Tibial artery (tissue), 4 donors: ENCODE measurements around the gene MYL3.

Experiments used
- DNase-seq, 2 donors: peaks; one replicate each; pipeline ENCODE4 v3.0.0-alpha.2; 2019
- H3K27ac ChIP-seq, 2 donors: fragments of 200-600 bp; sonication (generic) in 1 of 2; 1 replicate in 1 of 2; 2 replicates in 1 of 2; pipeline ENCODE4 v1.5.1; 2018 to 2019; ENCODE audit warnings: mild to moderate bottlenecking in 1 of 2
- H3K27me3 ChIP-seq, 2 donors: fragments of 200-600 bp; sonication (generic) in 1 of 2; one replicate each; pipeline versions ENCODE4 v1.5.1 to v1.6.0; 2016 to 2019
- H3K36me3 ChIP-seq, 3 donors: fragments of 200-600 bp; sonication (generic) in 2 of 3; one replicate each; pipeline ENCODE4 v1.5.1; 2016 to 2019; ENCODE audit warnings: mild to moderate bottlenecking in 2 of 3
- H3K4me1 ChIP-seq, 4 donors: fragments of 200-600 bp; sonication (generic) in 2 of 4; 1 replicate in 3 of 4; 2 replicates in 1 of 4; pipeline ENCODE4 v1.5.1; 2016 to 2019
- H3K4me3 ChIP-seq, 2 donors: fragments of 200-600 bp; sonication (generic) in 1 of 2; 1 replicate in 1 of 2; 2 replicates in 1 of 2; pipeline ENCODE4 v1.5.1; 2018 to 2019; ENCODE audit warnings: mild to moderate bottlenecking in 2 of 2
- H3K9me3 ChIP-seq, 3 donors: fragments of 200-600 bp; sonication (generic) in 1 of 3; one replicate each; pipeline ENCODE4 v1.5.1; 2016 to 2019
- intact Hi-C: fragments of 100-400 bp; cut with DNase I; formaldehyde crosslinking; loops from one replicate; pipeline ENCODE4 v1.15.0; 2023; ENCODE audit warnings: low total_unique reads
- TF ChIP-seq, protein P1 (sequence below), 2 experiments: fragments of 200-600 bp in 1 of 2; fragments of 450-650 bp in 1 of 2; IDR thresholded peaks; one replicate each; pipeline ENCODE4 v1.5.1; 2017 to 2019; ENCODE audit warnings: antibody characterized with exemption in 2 of 2, mild to moderate bottlenecking in 1 of 2, moderate library complexity in 1 of 2

The MYL3 gene

DNA sequence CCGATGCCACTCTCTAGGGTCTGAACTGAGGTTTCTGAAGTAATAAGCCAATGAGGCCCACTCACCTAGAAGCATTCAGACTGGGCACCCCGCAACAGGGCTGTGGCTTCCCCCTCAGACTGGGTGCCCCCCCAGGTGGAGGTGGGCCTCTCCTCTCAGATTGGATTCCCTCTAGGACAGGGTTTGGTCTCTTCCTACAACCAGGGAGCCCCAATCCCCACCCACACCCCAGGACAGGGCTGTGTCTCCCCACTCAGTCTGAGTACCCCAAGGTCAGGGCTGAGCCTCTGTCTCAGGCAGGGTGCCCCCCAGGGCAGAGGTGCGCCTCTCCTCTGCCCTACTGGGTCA lies 41.9 kb upstream of the MYL3 start:
- DNase-seq, result peak; percentile 7 to 62
- Histone ChIP-seq H3K4me1 (peaks cover 6 to 42% (median 27%) of the 10 kb centered on the region in 4 donors), H3K4me3 (no peak overlapping the region), H3K27me3 (no peaks in the 10 kb centered on the region), H3K9me3 (no peaks in the 10 kb centered on the region), H3K36me3 (peaks cover 0 to 4% (median 0%) of the 10 kb centered on the region in 3 donors), H3K27ac (peak overlapping the region in 1 of 2 donors; percentile 72)
- intact Hi-C loops, result loop anchor here (5.0 kb wide), 1 partner anchor 38 kb away; no protein-coding TSS in a partner anchor
- TF ChIP-seq, protein P1, sequence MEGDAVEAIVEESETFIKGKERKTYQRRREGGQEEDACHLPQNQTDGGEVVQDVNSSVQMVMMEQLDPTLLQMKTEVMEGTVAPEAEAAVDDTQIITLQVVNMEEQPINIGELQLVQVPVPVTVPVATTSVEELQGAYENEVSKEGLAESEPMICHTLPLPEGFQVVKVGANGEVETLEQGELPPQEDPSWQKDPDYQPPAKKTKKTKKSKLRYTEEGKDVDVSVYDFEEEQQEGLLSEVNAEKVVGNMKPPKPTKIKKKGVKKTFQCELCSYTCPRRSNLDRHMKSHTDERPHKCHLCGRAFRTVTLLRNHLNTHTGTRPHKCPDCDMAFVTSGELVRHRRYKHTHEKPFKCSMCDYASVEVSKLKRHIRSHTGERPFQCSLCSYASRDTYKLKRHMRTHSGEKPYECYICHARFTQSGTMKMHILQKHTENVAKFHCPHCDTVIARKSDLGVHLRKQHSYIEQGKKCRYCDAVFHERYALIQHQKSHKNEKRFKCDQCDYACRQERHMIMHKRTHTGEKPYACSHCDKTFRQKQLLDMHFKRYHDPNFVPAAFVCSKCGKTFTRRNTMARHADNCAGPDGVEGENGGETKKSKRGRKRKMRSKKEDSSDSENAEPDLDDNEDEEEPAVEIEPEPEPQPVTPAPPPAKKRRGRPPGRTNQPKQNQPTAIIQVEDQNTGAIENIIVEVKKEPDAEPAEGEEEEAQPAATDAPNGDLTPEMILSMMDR (IDR thresholded peaks at IDR 0.05), result no peak

DNA sequence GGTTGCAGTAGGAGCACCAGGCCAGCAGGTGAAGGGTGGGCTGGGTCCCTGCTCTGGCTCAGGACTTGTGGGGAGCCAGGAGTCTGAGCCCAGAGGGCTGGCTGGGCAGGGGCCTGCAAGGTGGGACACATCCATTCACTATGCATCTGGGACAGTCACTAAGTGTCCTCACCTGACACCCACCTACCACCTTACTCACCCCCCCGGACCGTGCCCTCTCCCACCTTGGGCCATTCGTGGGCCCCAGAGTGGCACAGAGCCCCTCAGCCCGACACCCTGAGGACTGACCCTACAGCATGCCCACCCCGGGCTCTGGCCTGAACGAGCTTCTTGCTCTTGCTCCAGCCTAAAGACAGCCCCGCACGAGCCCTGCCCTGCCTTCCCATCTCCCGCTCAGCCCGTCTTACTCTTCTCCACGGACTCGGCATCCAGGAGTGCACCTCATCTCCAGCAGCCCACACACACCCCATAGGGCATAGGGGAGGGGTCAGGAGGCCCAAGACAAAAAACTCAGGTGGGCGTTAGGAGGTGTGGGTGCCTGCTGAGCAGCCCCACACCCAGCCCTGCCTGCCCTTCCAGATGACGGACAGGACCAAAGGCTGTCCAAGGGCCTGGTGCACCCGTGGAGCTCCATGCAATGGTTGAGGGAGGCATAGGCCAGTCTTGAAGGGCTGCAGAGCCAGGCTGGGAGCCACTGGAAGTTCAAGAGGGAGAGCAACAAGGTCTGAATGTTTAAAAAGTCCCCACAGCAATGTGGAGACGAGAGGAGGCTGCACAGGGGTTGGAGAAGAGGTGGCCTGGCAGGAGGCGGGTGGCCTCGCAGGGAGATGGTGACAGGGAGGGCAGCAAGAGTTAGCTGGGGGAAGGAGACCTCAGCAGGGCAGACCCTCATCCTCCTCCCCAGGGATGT lies 41.3 kb upstream of the MYL3 start:
- H3K27me3 ChIP-seq, result no peaks in the 10 kb centered on the region
- peak; percentile 17 to 65 for DNase-seq
- no peaks in the 10 kb centered on the region for H3K9me3 ChIP-seq
- intact Hi-C loops, result loop anchor here (5.0 kb wide), 1 partner anchor 37 kb away; no protein-coding TSS in a partner anchor
- no peak overlapping the region for H3K27ac ChIP-seq
- peaks cover 6 to 42% (median 30%) of the 10 kb centered on the region in 4 donors for H3K4me1 ChIP-seq
- peaks cover 0 to 4% (median 0%) of the 10 kb centered on the region in 3 donors for H3K36me3 ChIP-seq
- TF ChIP-seq, protein P1 (IDR thresholded peaks at IDR 0.05), result no peak
- H3K4me3 ChIP-seq, result no peak overlapping the region

DNA sequence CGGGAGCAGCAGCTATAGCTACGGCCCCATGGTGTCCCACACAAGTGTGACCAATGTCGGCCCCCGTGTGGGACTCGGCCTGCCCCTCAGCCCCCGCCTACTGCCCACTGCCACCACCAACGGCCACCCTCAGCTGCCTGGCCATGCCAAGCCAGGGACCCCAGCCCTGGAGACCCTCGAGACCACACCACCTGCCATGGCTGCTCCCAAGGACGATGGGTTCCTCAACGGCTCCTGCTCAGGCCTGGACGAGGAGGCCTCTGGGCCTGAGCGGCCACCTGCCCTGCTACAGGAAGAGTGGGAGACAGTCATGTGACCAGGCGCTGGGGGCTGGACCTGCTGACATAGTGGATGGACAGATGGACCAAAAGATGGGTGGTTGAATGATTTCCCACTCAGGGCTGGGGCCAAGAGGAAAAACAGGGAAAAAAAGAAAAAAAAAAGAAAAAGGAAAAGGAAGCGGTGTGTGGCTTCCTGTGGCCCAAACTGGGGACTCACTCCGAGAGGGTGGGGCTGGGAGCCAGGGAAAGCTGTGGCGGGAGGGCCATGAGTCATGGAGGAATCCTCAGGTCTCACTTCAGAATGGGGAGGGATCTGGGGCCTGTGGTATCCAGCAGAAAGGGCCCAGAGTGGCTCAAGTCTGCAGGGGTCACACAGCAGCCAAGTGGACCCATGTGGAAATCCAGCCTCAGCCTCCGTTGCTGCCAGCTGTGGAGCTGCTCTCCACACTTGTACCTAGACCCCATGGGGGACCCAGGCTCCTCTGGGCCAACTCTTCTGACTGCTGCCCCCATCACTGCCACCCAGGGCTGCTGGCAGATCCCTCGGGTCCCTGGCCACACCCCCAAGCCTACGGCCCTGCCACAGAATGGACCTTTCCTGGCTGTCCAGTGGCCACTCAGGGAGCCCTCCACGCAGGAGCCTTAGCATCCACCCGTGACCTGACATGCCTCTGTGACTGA lies 40.4 kb upstream of the MYL3 start:
- TF ChIP-seq, protein P1 (IDR thresholded peaks at IDR 0.05), result no peak

DNA sequence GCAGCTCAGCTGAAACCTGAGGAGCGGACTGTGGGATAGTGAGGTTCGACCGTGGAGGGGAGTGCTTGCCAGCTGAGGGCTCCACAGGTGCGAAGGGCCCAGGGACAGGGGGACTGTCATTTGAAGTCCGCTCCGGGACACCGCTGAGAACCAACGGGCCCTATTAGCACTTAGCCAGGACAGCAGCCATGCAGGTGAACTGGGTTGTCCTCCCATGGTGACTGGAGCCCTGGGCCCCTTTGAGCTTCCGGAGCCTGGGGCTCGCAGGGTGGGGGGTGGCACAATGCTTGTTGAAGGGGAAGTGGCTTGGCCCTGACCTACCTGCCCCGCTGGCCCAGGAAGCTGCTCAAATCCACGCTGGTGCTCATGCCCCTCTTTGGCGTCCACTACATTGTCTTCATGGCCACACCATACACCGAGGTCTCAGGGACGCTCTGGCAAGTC lies 39.0 kb upstream of the MYL3 start:
- peak in 1 of 2 donors; percentile 48 for DNase-seq
- no peaks in the 10 kb centered on the region for H3K9me3 ChIP-seq
- H3K4me3 ChIP-seq, result no peak overlapping the region
- no peaks in the 10 kb centered on the region for H3K27me3 ChIP-seq
- intact Hi-C loops, result no loop called here
- H3K27ac ChIP-seq, result no peak overlapping the region
- TF ChIP-seq, protein P1 (IDR thresholded peaks at IDR 0.05), result no peak
- peaks cover 0 to 4% (median 0%) of the 10 kb centered on the region in 3 donors for H3K36me3 ChIP-seq
- peaks cover 0 to 38% (median 28%) of the 10 kb centered on the region in 4 donors for H3K4me1 ChIP-seq

More for the DNA sequence above, 40.4 kb upstream of the MYL3 start:
- no peaks in the 10 kb centered on the region for H3K9me3 ChIP-seq
- H3K27me3 ChIP-seq, result no peaks in the 10 kb centered on the region
- H3K4me1 ChIP-seq, result peaks cover 0 to 42% (median 30%) of the 10 kb centered on the region in 4 donors
- no peak overlapping the region for H3K4me3 ChIP-seq
- no peak overlapping the region for H3K27ac ChIP-seq
- intact Hi-C loops, result no loop called here
- DNase-seq, result peak; percentile 16 to 65
- peaks cover 0 to 4% (median 0%) of the 10 kb centered on the region in 3 donors for H3K36me3 ChIP-seq

DNA sequence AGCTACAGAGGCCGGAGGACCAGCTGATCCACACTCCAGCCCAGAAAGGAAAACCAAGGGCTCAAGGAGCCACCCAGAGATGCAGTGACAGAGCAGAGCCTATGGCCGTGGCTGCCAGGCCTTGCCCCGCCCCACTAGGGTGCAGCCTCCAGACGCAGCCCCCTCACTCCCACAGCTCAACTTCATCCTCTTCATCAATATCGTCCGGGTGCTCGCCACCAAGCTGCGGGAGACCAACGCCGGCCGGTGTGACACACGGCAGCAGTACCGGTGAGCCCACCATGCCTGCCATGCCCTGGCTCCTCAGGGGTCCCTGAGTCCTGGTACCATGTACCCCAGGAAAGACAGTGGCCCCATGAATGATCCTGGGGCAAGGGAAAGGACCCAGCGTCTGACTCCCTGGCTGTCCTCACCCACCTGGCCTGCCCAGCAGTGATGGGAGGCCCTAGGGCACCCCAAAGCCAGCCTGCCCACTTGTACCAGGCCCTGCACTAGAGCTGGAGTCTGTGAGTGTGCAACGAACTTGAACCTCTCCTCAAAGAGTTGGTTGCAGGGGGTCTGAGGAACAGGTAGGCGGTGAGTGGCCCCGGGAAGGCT lies 38.4 kb upstream of the MYL3 start:
- peak in 1 of 2 donors; percentile 63 for DNase-seq
- Histone ChIP-seq H3K4me1 (peaks cover 0 to 34% (median 27%) of the 10 kb centered on the region in 4 donors), H3K27ac (no peak overlapping the region), H3K4me3 (no peak overlapping the region), H3K27me3 (no peaks in the 10 kb centered on the region), H3K9me3 (no peaks in the 10 kb centered on the region), H3K36me3 (peaks cover 0 to 4% (median 0%) of the 10 kb centered on the region in 3 donors)
- intact Hi-C loops, result no loop called here
- TF ChIP-seq, protein P1 (IDR thresholded peaks at IDR 0.05), result no peak
